NCI-H2107 treated with DMSO at 0.1 percent for 48 hours (cell line): ENCODE measurements around the gene DNAJC17.

Experiments
- DNase-seq: peaks from one replicate; lab custom pipeline; 2025; ENCODE audit not compliant: unreplicated experiment; lab: John Stamatoyannopoulos, UW

Gene DNAJC17

DNA sequence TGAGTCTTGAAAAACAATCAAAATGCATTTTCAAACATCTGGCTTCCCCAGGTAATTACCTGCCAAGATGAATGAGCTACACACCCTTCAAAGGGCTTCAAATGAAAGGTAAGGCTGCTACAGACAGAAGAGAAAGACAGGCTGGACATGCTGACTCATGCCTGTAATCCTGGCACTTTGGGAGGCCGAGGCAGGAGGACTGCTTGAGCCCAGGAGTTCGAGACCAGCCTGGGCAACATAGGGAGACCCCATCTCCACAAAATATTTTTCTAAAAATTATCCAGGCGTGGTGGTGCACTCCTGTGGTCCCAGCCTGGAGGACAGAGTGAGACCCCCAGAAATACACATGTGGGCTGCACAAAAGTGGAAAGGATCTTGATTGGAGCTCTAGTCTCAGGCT lies 14.9 kb downstream of the DNAJC17 start:
- no peak for DNase-seq

DNA sequence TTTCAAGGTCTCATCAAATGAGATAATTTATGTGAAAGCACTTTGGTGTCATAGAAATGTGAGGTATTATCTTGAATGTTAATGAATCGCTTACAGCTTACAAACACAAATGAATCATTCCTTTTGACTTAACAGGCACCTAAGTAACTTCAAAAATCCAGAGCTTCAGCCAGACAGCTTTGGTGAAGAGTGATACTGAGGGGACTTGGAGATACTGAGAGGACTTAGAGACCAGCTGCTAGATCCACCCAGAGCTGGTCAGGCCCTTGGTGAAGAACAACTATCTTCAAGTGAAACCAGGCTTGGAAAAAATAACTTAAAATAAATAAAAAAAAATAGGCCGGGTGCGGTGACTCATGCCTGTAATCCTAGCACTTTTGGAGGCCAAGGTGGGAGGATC lies 16.6 kb downstream of the DNAJC17 start:
- DNase-seq, result no peak

DNA sequence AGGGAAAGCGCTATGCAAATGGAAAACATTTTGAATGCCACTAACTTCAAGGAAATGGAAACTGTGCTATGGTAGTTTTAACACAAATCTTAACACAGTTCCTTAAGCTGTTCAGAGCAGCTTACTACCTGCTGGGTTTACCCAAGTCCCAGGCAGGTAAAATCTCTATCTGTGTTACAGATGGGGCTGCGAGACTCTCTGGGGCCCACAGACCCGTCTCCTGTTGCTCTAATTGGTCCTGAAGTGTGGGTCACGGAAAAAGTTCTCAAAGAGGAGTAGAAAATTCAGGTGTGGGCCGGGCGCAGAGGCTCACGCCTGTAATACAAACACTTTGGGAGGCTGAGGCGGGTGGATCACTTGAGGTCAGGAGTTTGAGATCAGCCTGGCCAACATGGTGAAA lies 17.3 kb downstream of the DNAJC17 start:
- no peak for DNase-seq

DNA sequence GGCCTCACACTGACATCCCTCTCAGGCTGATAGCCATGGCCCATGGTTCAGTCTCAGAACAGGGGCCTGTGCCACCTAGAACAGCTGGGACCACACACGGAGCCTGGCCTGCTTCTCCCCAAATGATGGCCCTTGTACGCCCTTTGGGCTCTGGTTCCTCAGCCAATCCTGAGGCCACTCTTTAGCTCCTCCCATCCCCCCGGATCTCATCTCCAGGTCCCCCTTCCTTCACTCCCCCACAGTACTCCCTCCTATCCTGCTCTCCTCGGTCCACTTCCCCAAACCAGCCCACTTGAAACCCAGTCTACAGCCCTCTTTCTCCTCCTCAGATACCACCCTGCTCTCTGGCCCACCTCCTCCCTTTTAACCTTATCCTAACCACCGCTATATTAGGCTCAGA lies 18.2 kb downstream of the DNAJC17 start:
- DNase-seq, result no peak

DNA sequence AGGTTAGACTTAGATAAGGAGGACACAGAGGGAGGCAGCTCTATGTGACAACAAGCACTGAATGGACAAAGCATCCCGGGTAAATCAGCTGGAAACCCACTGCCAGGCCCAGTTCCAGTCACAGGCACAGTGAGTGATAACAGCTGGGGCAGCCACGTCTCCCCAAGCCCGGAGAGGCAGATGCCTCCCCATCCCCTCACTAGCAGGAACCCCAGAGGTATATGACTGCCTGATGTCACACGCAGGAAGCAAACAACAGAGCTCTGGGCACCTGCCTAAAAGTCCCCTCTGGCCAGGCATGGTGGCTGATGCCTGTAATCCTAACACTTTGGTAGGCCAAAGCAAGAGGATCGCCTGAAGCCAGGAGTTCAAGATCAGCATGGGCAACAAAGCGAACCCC lies 19.3 kb downstream of the DNAJC17 start:
- no peak for DNase-seq

DNA sequence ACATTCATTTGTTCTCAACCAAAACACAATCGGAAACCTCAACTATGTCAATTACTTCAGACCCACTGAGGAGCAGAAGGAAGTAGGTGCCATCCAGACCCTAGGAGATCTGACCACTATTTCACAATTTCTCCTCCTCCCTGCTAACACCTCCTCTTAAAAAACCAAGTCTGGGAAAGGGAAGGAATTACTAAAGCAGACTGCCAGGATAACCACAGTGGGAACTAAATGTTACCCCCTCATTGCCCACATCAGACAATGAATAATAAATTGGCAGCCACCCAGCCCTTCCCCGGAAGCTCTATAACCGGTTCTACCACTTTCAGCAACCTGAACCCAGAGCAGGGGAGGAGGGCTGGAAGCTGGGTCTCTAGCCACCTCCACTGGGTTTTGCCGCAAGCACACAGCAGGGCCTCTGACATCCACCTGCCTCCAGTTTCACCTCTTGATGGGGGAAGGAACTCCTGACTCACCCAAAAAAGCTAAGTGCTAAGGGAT lies 19.9 kb downstream of the DNAJC17 start:
- DNase-seq, result peak; percentile 92

DNA sequence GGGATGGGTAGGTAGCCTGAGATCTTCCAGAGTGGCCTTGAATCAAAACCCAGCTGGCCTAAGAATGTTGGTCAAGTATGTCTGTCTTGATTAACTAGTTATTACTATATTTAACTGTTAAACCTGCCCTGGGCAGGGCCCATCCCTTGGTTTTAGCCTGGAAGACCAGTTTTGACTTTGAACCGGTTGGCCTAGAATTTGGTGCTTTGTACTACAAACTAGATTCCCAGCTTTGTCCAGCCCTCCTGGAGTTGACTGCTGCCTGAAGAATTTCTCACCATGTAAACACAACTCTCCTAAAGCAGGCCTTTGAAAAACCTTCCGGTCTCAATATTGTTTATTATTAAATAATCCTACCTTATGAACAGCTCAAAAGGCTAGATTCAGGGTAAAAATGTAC lies 21.5 kb downstream of the DNAJC17 start:
- DNase-seq, result no peak

DNA sequence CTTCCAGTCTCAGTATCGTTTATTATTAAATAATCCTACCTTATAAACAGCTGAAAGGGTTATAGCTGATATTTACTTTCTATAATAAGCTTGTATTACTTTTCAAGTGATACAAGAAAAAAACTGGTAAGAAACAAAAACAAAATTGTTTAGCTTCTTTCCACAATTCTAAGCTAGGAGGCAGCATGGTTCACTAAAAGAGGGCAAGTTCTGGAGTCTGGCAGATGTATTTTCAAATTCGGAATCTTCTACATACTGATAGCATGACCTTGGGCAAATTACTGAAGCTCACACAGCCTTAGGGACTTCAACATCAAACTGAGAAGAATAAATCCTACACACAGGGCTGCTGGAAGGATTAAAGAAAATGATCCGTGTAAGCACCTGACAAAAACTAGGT lies 22.1 kb downstream of the DNAJC17 start:
- no peak for DNase-seq

DNA sequence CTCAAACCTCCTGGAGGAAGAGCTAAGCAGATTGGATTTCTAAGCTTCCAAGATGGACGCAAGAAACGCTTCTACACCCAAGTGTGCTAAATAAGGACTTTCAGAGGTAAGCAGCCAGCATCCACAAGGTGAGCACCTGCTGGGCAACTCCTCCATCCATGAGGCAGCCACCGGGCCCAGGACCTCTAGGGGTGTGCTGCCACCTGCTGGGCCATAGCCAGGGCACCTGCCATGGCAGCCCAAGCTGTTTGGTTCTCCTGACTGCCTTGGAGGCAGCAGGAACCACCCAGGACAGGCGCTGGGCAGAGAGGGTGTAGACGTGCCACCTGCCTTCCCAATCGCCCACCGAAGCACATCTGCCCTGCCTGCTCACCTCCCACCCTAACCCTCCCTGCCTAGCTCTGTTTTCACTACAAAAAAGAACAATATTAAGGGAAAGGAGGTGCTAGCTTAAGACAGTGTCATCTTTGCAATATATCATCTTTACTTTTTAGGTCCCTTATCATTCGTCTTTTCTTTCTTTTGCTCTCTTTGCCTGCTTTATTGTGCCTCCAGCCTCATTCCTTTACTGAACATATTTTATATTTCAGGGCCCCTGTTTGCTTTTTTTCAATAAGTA lies 24.6 kb downstream of the DNAJC17 start:
- peak; percentile 34 for DNase-seq

DNA sequence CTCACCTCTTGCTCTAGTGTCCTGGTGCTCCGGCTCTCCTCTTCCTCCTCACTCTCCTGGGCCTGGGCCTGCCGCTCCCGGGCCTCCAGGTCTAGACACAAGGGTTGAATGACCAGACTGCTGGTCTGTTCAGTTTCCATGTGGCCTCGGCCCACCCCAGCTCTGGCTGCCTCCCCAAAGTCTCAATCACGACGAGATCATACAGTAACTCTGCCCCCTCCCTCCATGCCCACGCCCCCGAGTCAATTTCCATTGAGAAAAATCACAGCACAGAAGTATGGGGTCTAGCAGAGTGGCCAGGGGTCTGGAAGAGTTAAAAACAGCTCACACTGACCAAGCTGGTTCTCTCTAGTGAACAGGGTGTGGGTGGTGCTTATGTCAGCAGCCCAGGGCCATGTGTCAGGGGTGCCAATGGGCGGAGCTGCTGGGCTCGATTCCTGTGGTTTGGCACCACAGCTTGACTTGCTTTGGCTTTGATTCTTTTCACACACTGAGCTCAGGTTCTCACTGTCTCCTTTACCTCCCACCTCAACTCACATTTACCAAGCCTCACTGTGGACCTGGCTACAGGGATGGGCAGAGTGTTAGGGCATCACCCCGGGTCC lies 30.6 kb downstream of the DNAJC17 start:
- no peak for DNase-seq

DNA sequence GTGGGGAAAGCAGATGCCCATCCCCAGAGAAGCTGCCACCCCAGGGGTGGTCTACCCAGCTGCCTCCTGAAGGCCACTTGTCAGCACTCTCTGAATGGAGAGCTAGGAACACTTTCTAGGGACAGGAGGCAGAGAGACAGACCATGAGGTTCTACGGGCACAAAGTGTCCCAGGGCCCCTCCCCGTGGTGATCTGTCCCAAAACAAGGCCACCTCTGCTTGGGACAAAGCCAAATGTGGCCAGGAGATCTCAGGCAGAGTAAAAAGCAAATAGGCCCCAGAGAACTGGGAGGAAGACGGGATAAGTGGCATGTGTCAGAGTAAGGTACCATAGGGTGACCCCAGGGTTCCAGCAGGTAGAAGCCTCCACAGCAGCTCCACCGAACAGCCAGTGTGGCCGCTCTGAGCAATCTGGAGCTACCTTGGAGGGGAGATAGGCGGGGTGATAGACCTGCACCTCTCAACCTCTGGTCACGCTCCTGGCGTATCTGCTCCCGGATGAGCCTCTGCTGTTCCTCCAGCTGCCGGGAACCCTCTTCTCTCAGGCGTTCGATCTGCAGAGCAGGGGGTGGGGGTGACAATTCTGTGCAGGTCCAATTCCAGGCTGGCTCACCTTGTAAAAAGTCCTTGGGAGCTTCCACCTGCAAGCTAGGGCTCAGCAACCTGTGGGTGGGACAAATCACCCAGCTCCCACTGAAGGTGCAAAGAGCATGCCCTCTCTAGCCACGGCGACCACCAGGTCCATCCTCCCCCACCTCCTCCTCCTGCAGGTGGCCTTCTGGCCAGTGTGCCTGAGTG lies 31.3 kb downstream of the DNAJC17 start:
- no peak for DNase-seq

DNA sequence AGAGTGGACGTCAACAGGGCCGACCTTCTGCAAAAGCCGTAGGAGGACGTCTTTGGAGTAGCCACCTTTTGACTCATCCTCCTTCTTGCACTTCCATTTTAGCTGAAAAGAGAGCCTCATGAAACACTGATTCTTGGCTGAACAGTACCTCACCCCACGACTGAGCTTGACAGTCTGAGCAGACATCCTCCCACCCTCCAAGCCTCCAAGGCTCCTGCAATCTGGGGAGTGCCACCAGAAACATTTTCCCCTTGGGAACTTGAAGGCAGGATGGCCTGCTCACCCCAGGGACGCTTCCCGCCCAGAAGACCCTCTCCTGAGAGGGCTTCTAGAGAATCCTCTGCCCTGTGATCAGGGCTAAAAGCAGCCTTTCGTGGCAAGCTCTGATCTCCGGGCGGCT lies 32.3 kb downstream of the DNAJC17 start:
- no peak for DNase-seq

DNA sequence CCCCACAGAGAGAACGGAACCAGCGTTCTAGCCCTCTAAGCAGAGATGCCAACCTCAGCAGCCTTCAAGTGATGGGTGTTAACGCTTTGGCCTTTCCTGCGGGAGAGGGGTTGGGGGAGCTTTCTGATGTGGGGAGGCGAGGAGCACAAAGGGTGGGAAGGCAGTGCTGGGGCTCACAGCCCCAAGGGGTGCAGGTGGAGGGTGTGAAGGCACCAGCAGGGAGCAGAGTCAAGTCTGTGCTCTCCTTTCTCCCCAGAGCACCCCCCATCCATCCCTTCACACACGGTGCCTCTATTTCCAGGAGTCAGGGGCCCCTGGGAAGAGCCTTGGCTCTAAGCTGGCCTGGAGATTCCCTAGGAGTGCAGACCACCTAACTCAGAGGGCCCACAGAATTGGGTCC lies 33.4 kb downstream of the DNAJC17 start:
- no peak for DNase-seq

DNA sequence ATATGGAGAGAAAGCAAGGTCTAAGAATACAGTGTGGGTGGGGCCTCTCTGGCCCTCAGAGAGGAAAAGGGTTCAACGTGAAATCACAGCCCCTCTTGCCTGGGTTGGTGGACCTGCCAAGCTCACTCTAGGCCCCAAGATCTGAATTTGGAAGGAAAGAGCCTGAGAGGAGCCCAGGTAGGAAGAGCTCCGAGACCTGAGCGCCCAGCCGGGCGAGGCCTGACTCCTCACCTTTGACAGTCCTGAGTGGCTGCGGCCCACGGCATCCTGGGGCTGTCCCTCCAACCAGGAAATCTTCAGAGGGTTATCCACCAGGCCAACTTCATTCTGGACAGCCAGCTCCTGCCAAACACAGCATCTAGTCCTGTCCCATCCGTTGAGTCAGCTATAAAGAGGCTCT lies 33.8 kb downstream of the DNAJC17 start:
- no peak for DNase-seq

DNA sequence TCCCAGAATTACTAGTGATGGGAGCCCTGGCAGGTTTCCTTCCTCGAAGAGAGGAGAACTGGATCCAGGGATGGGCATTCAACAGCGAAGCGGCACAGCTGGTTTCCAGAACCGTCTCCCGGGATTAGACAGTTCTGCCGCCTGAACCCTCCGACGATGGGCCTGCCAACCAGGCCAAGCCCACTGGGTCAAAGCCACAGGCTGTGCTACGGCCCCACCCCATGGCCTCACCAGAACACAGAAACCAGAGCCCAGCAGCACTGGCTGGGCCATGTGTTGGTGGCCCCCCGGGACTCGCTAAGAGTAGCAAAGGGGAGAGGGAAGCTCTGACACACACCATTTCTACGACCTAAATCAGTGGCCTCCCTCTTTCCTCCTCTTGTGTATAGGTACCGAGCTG lies 35.3 kb downstream of the DNAJC17 start:
- DNase-seq, result no peak

DNA sequence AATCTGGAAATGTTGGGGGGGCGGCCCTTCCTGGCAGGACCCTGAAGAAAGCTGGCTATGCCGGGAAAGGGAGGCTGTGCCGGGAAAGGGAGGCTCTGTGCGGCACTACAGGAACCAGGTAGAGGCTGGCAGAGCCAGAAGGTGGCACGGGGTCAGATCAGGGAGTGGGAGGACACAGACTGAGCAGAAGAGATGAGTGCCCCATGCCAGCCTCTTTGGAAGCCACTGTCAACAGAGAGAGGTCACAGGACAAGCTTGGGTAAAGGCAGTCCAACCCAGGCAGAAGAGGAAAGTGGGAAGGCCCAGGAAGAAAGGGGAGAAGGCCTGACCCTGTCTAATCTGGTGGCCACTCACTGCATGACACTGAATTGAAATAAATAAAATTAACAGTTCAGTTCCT lies 36.0 kb downstream of the DNAJC17 start:
- DNase-seq, result no peak

DNA sequence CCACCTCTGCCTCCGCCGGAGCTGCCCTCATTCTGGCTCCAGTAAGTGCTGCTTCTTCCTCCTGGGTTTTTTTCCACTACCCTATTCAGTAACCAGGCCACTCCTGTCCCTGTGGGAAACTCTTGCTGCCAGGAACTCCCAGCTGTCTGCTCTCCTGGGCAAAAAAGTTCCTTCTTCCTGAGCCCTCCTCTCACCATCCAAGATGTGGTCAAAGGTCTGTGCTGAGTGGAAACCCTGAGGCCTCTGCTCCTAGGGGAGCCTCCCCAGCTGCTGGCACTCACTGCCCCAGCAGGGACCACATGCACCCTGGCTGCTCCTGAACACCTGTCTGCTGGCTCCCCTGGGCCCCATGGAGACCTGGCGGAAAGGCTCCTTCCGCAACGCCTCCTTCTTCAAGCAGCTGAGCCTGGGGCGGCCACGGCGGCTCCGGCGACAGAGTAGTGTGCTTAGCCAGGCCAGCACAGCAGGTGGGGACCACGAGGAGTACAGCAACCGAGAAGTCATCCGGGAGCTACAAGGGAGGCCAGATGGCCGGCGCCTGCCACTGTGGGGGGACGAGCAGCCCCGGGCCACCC lies 37.0 kb downstream of the DNAJC17 start:
- peak; percentile 36 for DNase-seq

DNA sequence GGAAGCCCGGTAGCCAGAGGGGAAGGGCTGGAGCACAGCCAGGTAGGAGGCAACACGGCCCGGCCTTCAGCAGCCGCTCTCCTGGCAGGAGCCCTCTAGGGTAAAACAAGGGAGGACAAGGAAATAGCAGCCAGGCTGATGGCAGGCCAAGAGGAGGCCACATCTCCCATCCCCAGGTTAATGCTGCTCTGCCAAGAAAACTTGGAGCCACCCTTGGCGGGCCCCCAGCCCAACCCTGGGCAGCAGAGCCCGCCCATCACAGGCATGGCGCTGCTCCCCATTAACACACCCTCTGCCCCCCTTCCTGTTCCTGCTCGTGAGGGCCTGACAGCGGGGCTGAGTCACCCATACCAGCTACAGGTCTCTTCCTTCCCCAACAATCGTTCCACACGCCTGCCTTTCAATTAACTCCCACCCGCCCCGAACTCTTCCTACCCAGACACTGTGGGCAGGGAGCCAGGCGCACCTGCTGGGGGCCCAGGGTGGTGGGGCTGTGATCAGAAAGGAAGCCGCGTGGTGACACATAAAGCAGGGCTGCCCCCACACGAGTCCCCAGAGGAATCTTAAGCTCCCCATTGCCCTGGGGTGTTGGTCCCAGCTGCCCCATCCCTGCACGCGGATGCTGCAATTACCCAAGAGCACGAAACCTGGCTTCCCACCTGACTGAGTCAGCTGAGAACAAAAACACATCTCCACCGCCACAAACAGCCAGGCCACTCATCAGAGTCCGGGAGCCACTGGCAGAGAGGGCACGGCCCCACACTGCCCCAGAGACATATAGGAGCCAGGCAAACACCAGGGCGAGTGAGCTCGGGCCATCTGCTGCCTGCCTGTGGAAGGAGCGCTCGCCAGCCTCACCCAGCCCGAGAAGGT lies 37.8 kb downstream of the DNAJC17 start, which contains the start of gene C15orf62:
Gene C15orf62, plus strand, starts transcription at position 707 of the 873 bp plus-strand sequence. CDS start 516 bp downstream, outside the sequence.
- peak; percentile 55 for DNase-seq

DNA sequence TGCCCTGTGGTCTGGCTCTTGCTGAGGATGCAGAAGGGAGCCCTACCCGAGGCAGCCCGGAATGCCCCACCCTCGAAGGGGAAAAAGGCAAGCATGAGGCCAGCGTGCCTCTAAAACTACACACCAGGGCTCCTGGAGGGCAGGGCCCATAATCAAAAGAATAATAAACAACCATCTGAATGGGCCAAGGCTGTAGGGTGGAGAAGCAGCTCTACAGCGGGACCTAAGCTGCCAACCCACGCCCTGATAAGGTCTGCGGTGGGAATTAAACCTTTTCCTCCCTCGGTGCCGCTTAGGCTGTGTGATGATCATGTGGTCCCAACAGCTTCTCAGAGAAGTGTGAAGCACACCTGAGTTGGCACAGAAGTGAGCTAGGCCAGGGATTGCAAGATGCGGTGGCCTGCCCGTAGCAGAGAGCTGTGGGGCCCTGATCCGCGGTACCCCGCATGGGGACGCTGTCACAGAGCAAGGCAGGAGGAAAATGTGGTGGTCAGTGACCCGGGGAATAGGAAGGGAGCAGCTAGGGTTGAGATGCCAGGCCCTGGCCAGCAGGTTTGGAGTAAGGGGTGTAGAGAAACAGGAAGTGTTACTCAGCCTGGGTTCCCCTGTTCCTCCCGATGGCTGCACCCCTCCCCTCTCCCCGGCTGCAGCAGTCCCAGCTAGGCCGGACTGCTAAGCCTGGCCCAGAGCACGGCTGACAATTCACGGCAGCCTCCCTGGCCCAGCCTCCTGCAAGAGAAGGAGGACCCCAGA lies 38.6 kb downstream of the DNAJC17 start:
- no peak for DNase-seq
